Dedifferentiated amniotic fluid mesenchymal stem cell (primary cell): Measurements from ENCODE around the gene ZC3H18.
"Not testable (repeated sequence)": the region's sequence is repeated elsewhere in the genome, so short reads cannot be mapped to it uniquely, and the experiment has no call there.

ENCODE experiments used
- DNase-seq: peaks from one replicate; pipeline ENCODE4 v3.0.0-alpha.2; 2016; ENCODE audit errors: extremely low spot score

The ZC3H18 gene

DNA sequence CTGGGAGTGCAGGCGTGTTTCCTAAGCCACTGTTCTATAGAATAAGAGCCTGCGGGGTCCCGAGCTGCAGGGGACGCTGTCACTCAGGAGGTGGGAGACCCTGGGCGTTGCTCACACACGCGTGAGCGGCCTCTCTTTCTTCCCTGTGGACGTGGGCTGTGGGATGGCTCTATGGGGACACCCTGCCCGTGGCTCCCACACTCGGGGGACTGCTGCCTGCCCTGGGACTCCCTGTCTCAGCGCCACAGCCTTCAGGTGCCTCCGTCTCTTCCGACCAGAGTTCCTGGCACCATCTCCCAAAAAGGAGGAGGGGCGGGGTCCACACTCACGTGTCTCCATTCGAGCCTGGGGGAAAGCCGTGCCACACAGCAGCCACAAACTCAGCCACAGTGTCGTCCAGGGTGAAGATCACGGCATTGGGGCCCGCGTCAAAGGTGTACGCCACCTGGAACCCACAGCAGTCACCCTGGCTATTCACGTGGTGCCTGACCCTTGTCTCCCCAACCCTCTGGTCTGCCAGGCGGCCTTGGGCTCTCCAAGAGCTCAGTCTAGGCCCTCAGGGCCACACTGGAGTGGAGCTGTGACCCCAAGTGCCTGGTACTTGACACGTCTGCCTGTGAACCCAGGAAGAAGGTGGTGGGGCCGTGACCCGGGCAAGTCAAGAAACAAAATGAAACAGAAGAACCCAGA lies 84.3 kb downstream of the ZC3H18 start:
- DNase-seq: no peak

DNA sequence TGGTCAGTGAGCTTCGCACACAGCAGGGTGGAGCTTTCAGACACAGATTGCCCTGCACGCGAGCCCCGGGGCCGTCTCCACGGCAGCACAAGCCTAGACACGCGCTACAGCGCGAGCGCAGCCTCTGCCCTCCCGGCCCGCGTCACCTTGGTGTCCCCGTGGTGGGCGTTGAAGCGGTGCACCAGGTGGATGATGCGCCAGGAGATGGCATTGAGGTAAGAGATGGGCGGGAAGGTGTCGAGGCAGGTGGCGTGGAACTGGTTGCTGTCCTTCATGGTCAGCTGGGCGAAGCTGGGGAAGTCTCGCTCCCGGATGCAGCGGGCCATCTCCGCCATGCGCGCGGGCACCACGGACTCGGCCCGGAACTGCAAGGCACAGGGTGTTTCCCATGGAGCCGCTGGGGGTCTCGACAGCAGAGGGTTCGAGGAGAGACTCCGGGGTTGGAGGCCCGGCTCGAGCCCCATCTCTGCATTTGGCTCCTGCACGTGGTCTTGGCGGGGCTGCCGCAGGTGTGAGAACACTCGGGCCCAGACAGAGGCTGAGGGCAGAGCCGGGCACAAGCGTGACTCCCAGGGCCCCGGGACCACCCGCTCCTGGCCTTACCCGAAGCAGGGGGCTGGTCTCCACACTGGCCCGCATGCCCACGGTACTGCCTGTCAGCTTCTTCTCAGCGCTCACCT lies 85.0 kb downstream of the ZC3H18 start:
- DNase-seq: no peak

DNA sequence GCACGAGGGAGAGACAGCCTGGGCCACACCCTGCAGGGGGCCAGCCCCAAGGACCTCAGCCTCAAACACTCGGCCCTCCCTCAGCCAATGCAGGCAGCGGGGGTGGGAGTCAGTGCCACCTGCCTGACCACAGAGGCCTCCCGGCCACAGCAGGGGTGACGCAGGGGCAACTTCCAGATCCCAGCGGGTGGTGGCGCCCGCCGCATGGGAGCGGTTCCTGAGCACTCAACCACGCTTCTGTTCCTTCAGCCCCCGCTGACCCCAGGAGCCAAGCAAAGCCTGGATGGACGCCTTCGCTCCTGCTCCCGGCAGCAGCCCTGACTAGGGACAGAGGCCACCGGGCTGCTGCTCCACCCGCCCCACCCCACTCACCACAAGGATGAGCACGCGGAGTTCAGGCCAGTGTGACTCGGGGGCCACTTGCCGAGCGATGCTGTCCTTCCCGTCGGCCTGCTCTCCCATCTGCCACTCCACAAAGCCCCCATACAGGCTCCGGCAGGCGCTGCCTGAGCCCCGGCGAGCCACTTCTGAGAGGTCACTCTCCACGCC lies 85.6 kb downstream of the ZC3H18 start:
- DNase-seq: no peak

DNA sequence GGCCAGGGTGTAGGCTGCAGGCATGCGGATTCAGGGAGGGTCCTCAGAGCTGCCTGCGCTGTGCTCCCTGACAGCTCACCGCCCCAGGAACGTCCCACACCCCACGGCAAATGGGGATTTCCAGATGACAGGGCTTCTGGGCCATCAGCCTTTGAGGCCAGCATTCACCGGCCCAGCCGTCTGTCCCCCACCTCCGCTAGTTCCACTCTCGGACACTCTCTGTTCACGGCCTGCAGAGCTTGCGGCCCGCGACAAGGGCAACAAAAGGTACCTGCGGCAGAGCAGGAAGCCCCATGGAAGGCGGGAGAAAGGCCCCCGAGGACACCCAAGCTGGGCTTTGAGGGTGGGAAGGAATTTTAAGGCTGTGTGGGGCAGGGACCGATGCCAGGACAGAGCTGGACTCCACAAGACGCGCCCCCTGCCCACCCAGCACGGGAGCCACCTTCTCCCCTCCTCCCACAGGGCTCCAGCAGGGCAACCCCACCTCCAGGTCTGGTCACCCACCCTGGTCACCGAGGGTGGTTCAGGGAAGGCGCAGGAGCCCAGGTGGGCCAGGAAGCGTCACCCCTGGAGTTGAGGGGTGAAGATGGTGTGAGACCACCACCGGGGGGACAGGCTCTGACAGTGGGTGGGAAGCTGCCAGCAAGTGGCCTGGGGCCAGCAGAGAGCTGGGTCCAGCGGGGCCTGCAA lies 86.2 kb downstream of the ZC3H18 start:
- no peak for DNase-seq

DNA sequence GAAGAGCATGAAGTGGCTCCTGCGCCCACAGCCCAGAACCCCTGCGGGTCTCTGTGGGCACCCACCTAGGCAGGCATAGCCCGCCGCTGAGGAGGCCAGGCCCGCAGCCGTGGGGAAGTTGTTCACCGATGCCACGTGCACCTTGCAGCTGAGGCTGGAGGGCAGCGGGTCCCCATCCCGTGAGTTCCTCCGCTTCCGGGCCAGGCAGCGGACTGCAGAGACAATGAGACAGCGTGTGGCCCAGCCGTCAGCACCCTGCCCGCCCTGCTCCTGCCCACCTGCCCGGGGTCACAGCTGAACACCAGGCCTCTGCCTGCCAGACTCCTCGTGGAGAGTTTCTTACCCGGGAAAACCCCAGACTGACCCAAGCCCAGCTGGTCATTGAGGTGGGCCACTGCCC lies 87.2 kb downstream of the ZC3H18 start:
- DNase-seq: no peak

DNA sequence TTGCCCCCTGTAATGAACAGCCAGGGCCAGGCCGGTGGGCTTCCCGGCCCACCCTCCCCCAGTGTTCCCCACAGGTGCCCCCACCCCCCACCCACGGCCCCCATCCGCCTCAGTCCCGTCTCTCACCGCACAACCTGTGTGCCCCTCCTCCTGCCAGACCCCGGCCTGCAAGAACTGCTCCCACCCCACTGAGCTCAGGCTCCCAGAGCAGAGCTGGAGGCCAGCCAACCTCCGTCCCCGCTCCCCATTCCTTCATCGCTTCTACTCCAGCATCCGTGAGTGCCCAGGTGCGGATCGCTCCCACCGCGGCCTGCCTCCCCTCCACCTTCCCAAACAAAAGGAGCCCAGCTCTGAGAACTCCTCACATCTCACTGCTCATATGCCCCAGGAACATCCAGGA lies 88.5 kb downstream of the ZC3H18 start:
- no peak for DNase-seq

DNA sequence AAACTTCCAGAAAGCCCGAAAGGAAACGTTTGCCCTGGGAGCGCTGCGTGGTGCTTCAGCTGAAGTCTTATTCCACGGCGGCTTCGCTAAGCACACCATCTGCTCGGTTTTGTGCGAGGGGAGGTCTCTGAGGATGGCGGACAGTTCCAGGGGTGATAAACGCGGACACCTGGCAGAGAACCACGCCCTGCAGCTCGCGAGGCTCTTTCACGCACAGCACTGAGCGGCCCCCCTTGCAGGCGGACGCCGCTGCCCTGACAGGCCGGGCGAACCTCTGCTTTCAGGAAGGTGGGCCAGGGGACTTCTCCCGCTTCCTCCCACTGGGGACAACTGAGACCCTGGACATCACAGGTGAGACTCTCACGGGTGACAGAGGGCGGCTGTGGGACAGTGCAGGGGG lies 89.0 kb downstream of the ZC3H18 start:
- DNase-seq: no peak

DNA sequence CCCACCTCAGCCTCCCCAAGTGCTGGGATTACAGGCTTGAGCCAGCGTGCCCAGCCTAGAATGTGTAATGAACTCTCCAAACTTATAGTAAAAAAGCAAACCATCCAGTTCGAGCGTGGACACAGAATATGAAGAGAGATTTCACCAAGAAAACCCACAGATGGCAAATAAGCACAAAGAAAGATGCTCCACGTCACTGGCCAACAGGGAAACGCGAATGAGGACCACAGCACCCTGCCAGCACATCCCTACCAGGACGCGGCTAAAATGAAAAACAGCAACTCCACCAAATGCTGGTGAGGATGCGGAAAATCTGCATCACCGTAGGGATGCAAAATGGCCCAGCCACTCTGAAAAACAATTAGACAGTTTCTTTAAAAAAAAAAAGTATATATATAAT lies 91.3 kb downstream of the ZC3H18 start:
- DNase-seq: no peak

DNA sequence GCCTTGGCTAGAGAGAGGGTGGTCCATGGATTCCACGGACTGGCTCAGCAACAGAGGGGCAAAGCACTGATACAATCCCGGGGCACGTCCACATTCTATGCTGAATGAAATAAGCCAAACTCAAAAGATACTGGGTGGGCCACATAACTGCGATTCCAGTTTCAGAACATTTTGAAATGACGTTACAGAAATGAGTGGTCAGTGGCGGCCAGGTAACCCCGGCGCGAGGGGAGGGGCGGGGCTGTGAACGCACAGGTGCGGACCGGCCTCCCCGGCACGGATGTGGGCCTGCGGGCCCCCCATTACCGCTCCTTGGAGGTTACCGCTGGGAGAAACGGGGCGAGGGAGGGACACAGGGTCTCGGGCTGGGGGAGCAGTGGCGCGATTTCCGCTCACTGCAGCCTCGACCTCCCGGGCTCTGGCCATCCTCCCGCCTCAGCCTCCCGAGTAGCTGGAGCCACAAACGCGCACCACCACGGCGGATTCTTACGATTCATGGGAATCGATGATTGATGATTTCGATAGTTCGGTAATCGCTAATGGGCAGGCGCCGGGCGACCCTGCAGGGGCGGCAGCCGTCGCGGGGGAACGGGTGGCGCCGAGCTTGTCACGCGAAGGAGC lies 92.1 kb downstream of the ZC3H18 start:
- no peak for DNase-seq

DNA sequence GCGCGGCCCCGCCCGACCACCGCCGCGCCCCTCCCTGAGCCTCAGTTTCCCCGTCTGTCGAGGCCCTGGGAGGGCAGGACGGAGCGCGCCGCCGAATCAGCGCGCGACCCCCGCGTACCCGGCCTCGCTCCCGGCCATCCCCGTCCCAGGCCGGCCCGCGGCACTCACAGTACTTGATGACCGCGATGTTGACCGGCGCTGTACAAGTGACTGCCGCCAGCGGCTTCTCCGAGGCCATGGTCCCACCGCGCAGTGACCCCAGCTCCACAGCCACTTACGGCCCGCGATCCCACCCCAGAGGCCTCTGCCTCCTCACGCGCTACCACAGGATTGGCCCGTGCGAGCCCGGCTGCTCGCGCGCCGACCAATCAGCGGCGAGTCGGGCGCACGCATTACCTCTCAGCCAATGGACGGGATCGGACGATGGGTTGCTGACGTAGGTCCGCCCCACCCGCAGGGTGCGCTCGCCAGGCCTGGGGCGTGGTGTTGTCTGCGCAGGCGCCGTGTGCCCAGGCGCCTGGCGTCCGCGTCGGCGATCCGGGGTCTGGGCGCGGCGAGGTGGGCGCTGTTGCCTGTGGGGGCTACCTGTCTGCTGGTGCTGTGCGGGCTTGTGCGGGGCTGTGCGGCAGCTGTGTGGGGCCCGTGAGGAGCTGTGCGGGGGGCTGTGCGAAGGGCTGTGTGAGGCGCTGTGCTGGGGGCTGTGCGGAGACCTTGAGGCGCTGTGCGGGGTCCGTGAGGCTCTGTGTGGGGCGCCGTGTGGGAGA lies 92.8 kb downstream of the ZC3H18 start, which contains the start of gene MVD:
MVD (minus strand) TSS at position 249 of the 764 bp plus-strand sequence; CDS start at position 238, 11 bp downstream.
- DNase-seq: peak; percentile 96

DNA sequence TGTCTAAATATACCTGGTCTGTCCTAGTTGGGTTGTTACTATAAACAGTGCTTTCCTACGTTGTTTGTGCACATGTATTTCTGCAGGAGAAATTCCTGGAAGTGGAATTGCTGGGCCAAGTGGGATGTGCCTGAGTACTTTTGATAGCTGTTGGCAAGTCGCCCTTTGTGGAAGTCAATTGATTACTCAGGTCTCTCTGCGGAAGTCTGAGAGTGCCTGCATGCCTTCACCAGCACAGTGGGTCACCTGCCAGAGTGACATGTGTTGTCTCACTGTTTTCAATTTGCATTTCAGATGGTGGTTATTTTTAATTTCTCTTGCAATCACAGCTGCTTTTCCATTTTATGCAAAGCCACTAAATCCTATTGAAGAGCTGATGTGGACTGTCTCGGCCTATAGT lies 94.9 kb downstream of the ZC3H18 start:
- DNase-seq: no peak

DNA sequence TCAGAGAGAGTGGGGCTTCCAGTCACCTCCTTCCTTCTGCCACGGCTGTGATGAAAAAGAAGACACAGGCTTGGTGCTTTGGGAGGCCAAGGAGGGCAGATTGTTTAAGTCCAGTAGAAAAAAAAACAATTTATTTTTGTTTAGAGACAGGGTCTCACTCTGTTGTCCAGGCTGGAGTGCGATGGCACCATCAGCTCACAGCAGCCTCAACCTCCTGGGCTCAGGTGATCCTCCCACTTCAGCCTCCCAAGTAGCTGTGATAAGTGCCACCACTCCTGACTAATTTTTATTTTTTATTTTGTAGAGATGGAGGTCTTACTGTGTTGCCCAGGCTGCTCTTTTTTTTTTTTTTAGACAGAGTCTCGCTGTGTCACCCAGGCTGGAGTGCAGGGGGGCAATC lies 95.4 kb downstream of the ZC3H18 start:
- DNase-seq: no peak

DNA sequence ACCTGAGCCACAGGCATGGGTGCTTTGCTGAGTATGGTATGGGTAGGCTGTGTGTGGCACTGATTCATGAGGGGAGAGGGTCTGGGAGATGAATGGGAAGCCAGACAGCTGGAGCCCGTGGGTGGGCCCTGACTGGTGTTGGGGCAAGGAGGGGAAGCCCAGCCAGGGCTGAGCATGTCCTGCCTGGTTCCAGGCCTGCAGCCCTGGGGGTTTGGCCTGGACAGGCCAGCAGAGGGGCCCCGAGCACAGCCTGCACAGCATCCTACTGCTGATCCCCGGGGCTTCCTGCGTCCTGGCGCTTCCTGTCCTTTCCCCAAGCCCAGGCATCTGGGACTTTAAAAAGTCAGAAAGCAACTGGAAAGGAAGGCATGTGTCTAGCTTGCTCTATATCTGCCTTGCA lies 97.3 kb downstream of the ZC3H18 start:
- DNase-seq: no peak

DNA sequence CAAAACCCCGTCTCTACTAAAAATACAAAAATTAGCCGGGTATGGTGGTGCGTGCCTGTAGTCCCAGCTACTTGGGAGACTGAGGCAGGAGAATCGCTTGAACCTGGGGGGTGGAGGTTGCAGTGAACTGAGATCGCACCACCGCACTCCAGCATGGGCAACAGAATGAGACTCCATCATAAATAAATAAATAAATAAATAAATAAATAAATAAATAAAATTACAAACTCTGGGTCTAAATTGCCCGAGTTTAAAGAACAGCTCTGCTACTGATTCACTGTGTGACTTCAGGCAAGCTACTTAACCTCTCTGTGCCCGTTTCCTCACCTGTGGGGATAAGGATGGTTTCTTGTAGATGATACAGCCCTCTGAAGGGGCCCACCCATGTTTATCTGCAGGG lies 99.3 kb downstream of the ZC3H18 start:
- not testable (repeated sequence) for DNase-seq

DNA sequence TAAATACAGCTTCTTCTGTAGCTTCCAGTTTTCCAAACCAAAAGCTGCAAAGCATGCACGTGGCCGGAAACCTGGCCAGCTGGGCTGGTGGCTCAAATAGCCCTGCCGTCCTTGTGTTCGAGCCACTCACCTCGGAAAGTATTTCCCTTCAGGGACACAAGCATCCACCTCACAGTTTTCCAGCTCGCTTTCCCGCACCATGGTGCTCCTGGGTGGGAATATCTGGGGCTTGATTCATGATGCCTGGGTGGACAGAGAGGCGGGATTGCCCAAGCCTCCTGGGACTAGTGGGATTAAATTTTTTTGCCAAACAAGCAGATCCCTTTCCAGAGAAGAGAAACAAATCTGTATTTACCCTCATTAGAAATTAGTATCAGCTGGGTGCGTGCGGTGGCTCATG lies 99.8 kb downstream of the ZC3H18 start:
- DNase-seq: no peak

DNA sequence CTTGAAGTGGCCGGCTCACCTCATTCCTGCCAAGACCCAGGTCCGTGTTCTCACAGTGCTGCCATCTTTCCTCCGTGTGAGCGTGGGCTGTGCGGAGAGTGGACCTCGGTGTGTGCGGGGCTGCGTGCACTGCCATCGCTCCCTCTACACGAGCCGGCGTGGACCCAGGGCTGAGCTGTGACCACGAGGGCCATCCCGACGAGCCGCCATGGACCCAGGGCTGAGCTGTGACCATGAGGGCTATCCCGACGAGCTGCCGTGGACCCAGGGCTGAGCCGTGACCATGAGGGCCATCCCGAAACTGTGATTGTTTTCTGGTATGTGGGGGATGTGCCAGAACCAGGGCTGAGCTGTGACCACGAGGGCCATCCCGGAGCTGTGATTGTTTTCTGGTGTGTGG lies 101.6 kb downstream of the ZC3H18 start:
- no peak for DNase-seq

DNA sequence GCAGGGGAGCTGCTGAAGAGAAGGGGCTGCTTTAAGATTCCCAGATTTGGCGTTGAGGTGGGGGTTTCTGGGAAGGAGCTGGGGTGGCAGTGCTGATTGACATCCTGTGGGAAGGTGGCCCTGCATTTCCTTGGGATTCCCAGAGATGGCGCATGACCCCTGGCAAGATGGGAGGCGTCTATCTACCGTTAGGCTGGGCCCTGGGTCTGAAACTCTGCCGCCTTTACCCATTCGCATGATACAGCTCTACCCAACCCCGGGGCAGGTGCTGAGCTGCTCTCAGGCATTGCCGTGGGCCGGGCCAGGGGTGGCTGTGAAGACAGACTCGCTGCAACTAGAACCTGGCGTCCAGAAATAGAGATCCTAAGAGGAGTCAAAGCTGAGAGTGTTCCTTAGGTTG lies 102.6 kb downstream of the ZC3H18 start:
- DNase-seq: no peak

DNA sequence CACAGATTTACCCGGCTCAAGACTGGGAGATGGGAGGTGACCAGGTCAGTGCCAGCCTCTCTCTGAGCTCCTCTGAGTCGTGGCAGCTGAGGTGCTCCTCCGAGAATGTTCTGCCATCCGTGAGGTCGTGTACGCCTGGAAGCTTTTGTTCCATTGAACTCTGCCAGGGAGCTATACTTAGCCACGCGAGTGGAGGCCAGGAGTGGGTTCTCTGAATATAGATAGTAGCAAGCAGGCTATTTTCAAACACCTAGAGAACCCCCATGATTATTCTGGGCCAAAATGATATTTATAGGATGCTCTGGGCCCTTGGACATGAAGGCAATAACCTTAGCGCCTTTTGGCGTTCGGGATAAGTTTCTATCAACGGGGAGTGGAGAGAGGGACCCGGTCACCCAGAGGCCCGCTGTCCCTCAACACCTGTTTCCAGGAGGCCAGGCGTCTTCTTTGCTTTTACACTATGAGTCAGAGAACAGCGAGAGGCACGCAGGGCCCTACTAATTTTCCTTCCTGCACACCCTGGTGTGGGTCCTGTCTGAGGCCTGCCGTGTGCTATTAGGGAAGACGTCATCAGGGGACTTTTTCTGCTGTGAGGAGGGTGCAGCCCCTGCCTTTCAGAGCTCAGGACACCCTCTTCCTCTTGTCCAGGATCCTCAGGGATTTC lies 103.6 kb downstream of the ZC3H18 start:
- no peak for DNase-seq

DNA sequence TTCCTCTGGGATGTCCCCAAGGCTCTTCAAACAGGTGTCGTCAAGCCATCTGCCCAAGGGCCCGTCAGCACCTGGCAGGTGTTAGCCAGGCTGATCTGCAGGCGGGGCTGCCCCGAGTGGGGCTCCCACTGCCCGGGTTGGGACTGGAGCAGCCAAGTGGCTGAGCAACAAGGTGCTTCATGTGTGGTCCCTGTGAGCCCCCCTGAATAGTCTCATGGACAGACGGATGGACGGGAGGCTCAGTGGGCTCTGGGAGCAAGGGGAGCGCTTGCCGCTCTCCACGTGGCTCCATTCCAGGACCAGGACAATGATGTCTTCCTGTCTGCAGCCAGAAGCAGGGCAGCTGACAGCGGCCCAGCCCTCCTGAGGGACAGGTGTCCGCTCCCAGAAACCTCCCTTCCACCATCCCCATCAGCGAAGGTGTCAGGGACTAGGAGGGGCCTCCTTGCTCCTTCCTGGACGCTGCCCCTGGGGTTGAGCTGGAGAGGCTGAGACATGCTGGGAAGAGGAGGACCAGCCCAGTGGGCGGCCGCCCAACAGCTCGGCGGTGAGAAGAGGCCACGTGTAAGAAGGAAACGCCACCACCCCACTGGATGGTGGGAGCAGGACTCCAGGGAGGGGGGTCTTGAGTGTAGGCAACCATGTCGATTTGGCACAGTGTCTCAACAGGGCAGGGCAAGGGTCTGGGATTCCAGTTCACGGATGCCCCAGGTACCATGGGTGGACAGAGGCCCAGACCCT lies 106.5 kb downstream of the ZC3H18 start:
- DNase-seq: no peak

DNA sequence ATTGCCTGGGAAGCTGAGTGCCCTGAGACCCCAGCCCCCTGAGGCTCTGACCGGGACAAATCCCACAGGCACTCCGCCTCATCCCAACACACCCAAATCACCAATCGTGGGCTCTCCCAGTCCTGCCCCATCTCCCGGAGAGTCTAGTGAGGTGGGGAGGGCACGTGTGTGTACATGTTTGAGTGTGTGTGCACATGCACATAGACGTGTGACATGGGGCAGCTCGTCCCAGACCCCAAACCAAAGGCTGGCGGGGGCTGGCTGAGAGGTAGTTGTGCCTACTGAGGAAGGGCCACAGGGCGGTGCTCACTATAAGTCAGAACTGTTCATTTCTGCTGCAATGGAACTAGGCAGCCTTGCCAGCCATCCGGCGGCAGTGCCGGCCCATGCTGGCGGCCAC lies 107.5 kb downstream of the ZC3H18 start:
- no peak for DNase-seq
